Measurements from ENCODE around the gene OR5AN1. TPM values are rescaled to one million over a fixed set of nuclear protein-coding genes. Genes with fewer than 3 reads are reported as not detected.

The OR5AN1 gene
- total and polyA plus RNA-seq, 4 donors: 0.06 to 0.25 TPM; not detected in 2

DNA sequence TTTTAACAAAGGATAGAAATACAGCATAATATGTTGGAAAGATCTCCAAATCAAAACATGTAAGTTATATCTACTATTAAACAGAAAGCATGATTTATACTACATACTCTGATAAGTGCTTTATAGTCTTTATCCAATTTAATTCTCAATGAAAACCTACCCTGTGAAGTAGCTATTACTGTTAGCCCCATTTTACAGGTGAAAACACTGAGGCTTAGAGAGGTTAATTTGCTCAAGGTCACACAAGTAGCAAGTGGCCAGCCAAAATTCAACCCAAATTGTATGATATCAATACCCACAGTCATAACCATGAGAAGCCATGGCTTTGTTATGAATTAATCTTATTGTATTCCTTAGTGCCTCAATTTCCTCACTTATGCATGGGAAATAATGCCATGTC, 675 bp upstream of the OR5AN1 start (continued):
- TF ChIP-seq, protein P1, sequence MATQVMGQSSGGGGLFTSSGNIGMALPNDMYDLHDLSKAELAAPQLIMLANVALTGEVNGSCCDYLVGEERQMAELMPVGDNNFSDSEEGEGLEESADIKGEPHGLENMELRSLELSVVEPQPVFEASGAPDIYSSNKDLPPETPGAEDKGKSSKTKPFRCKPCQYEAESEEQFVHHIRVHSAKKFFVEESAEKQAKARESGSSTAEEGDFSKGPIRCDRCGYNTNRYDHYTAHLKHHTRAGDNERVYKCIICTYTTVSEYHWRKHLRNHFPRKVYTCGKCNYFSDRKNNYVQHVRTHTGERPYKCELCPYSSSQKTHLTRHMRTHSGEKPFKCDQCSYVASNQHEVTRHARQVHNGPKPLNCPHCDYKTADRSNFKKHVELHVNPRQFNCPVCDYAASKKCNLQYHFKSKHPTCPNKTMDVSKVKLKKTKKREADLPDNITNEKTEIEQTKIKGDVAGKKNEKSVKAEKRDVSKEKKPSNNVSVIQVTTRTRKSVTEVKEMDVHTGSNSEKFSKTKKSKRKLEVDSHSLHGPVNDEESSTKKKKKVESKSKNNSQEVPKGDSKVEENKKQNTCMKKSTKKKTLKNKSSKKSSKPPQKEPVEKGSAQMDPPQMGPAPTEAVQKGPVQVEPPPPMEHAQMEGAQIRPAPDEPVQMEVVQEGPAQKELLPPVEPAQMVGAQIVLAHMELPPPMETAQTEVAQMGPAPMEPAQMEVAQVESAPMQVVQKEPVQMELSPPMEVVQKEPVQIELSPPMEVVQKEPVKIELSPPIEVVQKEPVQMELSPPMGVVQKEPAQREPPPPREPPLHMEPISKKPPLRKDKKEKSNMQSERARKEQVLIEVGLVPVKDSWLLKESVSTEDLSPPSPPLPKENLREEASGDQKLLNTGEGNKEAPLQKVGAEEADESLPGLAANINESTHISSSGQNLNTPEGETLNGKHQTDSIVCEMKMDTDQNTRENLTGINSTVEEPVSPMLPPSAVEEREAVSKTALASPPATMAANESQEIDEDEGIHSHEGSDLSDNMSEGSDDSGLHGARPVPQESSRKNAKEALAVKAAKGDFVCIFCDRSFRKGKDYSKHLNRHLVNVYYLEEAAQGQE (IDR thresholded peaks at IDR 0.05): no peak
- no peak for TF ChIP-seq EGR1 (IDR thresholded peaks at IDR 0.05; ENCODE audit: low read depth in 2 of 2)

DNA sequence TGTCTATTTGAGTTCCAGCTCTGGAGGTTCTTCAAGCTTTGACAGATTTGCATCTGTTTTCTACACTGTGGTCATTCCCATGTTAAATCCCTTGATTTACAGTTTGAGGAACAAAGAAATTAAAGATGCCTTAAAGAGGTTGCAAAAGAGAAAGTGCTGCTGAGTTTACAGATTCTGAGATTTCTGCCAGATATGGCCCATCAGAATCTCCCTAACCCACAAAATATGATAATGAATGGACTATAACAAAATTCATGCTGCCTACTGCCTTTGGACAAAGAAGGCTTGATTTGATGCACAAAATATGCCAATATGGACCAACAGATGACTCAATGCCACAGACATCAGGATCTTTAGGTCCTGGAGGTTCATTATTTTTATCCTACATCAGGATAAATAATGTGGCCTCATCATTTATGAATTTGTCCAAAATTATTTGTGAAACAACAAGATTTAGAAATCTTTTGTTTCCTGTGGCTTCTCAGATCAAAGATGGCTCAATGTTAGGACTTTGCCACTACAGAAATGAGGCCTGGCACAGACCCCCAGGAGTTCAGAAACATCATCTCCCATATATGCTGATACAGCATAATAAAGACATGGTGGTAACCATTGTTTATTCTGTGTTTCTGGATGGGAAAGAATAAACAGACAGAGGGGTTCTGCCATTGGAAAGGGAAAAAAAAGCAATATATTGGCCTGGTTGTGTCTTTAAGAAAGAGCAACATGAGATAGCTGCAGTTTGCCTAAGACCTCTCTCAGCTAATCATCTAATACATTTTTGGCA, 6.7 kb downstream of the OR5AN1 start:
- no peaks in the 10 kb centered on the region for H3K36me3 ChIP-seq (ENCODE audit: control insufficient read depth in 4 of 4, insufficient read depth in 3 of 4, low read depth in 1 of 4, low read length in 3 of 4)
- no peak overlapping the region for H3K4me3 ChIP-seq (ENCODE audit: low read depth in 1 of 3, low read length in 3 of 3)
- H3K4me1 ChIP-seq (ENCODE audit: control insufficient read depth in 4 of 4, insufficient read depth in 4 of 4, low read length in 3 of 4): no peaks in the 10 kb centered on the region
- no peak for TF ChIP-seq TAF1 (conservative IDR thresholded peaks at IDR 0.05)
- no peak for TF ChIP-seq SP1 (IDR thresholded peaks at IDR 0.05)
- TF ChIP-seq, protein P2, sequence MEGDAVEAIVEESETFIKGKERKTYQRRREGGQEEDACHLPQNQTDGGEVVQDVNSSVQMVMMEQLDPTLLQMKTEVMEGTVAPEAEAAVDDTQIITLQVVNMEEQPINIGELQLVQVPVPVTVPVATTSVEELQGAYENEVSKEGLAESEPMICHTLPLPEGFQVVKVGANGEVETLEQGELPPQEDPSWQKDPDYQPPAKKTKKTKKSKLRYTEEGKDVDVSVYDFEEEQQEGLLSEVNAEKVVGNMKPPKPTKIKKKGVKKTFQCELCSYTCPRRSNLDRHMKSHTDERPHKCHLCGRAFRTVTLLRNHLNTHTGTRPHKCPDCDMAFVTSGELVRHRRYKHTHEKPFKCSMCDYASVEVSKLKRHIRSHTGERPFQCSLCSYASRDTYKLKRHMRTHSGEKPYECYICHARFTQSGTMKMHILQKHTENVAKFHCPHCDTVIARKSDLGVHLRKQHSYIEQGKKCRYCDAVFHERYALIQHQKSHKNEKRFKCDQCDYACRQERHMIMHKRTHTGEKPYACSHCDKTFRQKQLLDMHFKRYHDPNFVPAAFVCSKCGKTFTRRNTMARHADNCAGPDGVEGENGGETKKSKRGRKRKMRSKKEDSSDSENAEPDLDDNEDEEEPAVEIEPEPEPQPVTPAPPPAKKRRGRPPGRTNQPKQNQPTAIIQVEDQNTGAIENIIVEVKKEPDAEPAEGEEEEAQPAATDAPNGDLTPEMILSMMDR (IDR thresholded peaks at IDR 0.05; ENCODE audit: low read depth, low read length, missing input control): no peak
- TF ChIP-seq JUND (IDR thresholded peaks at IDR 0.05): no peak
- no peaks in the 10 kb centered on the region for H3K27me3 ChIP-seq (ENCODE audit: control insufficient read depth in 4 of 4, insufficient read depth in 4 of 4, low read length in 3 of 4)
- no peak overlapping the region for H3K9ac ChIP-seq (ENCODE audit: low read depth in 1 of 2, low read length in 2 of 2)
- H3K27ac ChIP-seq (ENCODE audit: low read depth in 1 of 2, low read length in 2 of 2): no peak overlapping the region
- DNase-seq (ENCODE audit: low spot score): no peak
- peaks cover 0 to 5% (median 3%) of the 10 kb centered on the region in 4 donors for H3K9me3 ChIP-seq (ENCODE audit: control insufficient read depth in 4 of 4, low read length in 3 of 4)

DNA sequence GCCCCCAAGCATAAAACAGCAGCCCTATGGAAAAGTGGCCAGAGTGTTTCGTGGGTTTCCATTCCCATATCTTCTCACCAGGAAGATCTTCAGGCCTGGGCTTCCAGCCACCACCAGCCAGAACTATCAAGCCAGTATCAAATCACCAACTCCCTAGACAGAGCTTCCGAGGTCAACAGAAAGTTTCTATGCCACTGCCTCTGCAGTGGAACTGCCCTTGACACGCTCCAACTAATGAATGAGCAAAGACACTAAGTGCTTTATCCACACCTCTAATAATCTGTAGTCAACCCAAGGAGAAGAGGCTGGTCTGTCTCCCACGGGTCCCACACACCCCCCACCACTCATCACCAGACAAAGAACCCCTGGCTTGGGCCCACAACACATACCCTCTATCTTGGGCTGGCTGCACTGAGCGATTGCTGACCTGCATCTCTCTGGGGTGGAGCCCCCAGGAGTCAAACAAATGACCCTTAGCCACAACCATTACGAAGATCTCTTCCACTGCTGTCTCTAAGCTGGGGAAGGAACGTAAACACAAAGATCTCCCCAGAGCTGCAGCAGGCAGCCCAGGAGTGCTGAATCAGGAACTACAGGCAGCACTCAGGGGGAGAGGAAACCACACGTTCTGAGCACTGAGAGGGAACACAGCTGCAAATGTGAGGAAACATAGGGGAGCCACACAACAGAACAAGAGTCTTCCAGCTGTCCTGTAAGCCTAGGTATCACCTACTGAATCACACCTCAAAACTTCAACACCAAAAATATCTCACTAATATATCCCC, 9.7 kb downstream of the OR5AN1 start:
- no peak overlapping the region for H3K27ac ChIP-seq (ENCODE audit: low read depth in 1 of 2, low read length in 2 of 2)
- no peak for DNase-seq (ENCODE audit: low spot score)
- no peaks in the 10 kb centered on the region for H3K27me3 ChIP-seq (ENCODE audit: control insufficient read depth in 4 of 4, insufficient read depth in 4 of 4, low read length in 3 of 4)
- no peak overlapping the region for H3K4me3 ChIP-seq (ENCODE audit: low read depth in 1 of 3, low read length in 3 of 3)
- H3K36me3 ChIP-seq (ENCODE audit: control insufficient read depth in 4 of 4, insufficient read depth in 3 of 4, low read depth in 1 of 4, low read length in 3 of 4): peaks cover 0 to under 1% (median 0%) of the 10 kb centered on the region in 4 donors
- H3K9me3 ChIP-seq (ENCODE audit: control insufficient read depth in 4 of 4, low read length in 3 of 4): peaks cover 1 to 9% (median 5%) of the 10 kb centered on the region in 4 donors
- 71% methylated on average over 8 of the region's 8 CpGs for WGBS
- H3K4me1 ChIP-seq (ENCODE audit: control insufficient read depth in 4 of 4, insufficient read depth in 4 of 4, low read length in 3 of 4): no peaks in the 10 kb centered on the region
- H3K9ac ChIP-seq (ENCODE audit: low read depth in 1 of 2, low read length in 2 of 2): no peak overlapping the region
- TF ChIP-seq RXRA (IDR thresholded peaks at IDR 0.05) (no peak), JUND (IDR thresholded peaks at IDR 0.05) (no peak), YY1 (IDR thresholded peaks at IDR 0.05) (no peak), NR2F2 (IDR thresholded peaks at IDR 0.05) (no peak), HNF4A (conservative IDR thresholded peaks at IDR 0.05) (no peak), RAD21 (IDR thresholded peaks at IDR 0.05) (no peak), HNF4G (IDR thresholded peaks at IDR 0.05) (no peak), FOXA1 (IDR thresholded peaks at IDR 0.05) (no peak), SP1 (IDR thresholded peaks at IDR 0.05) (no peak), GABPA (IDR thresholded peaks at IDR 0.05 in 1 of 2, conservative IDR thresholded peaks at IDR 0.05 in 1 of 2) (no peak), FOXA2 (IDR thresholded peaks at IDR 0.05) (no peak), TAF1 (conservative IDR thresholded peaks at IDR 0.05) (no peak), EGR1 (IDR thresholded peaks at IDR 0.05; ENCODE audit: low read depth in 2 of 2) (no peak)
- TF ChIP-seq, protein P2 (IDR thresholded peaks at IDR 0.05; ENCODE audit: low read depth, low read length, missing input control): no peak
- TF ChIP-seq, protein P3, sequence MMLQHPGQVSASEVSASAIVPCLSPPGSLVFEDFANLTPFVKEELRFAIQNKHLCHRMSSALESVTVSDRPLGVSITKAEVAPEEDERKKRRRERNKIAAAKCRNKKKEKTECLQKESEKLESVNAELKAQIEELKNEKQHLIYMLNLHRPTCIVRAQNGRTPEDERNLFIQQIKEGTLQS (IDR thresholded peaks at IDR 0.05): no peak
- TF ChIP-seq, protein P4, sequence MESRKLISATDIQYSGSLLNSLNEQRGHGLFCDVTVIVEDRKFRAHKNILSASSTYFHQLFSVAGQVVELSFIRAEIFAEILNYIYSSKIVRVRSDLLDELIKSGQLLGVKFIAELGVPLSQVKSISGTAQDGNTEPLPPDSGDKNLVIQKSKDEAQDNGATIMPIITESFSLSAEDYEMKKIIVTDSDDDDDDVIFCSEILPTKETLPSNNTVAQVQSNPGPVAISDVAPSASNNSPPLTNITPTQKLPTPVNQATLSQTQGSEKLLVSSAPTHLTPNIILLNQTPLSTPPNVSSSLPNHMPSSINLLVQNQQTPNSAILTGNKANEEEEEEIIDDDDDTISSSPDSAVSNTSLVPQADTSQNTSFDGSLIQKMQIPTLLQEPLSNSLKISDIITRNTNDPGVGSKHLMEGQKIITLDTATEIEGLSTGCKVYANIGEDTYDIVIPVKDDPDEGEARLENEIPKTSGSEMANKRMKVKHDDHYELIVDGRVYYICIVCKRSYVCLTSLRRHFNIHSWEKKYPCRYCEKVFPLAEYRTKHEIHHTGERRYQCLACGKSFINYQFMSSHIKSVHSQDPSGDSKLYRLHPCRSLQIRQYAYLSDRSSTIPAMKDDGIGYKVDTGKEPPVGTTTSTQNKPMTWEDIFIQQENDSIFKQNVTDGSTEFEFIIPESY (IDR thresholded peaks at IDR 0.05): no peak
- TF ChIP-seq, protein P5, sequence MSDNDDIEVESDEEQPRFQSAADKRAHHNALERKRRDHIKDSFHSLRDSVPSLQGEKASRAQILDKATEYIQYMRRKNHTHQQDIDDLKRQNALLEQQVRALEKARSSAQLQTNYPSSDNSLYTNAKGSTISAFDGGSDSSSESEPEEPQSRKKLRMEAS (IDR thresholded peaks at IDR 0.05): no peak
